Inflammatory macrophage treated with lipopolysaccharide for 4 hours (primary cell): ENCODE measurements around the gene SHFL.

Experiments used
- DNase-seq: peaks from one replicate; pipeline ENCODE4 v3.0.0-alpha.2; 2020

Gene SHFL

GRCh38 chr19:10085641-10086590 lies at the start of gene SHFL:
Gene SHFL, plus strand, starts transcription at chr19:10086317. Its CDS starts 111 bp downstream, at chr19:10086428.
- DNase-seq, result peak; percentile 83

GRCh38 chr19:10036601-10037071 lies 49.5 kb upstream of the SHFL start:
- DNase-seq, result no peak

DNA sequence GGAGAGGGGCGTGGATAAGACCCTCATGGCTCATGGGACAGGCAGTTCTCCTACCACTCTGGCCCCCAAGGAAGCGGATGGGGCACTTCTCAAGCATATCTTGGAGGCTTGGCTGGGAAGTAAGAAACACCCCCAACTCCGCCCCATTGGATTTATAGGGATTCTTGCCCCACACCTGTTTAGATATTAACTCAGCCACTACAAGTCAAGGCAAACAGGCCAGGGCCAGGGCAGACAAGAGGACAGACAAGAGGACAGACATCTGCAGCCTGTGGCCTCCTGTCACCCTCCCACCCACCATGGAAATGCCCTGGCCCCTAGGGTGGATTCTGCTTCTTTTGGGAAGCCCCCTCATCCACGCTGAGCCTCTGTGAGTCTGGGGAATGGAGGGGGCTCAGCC lies 48.8 kb upstream of the SHFL start:
- no peak for DNase-seq

DNA sequence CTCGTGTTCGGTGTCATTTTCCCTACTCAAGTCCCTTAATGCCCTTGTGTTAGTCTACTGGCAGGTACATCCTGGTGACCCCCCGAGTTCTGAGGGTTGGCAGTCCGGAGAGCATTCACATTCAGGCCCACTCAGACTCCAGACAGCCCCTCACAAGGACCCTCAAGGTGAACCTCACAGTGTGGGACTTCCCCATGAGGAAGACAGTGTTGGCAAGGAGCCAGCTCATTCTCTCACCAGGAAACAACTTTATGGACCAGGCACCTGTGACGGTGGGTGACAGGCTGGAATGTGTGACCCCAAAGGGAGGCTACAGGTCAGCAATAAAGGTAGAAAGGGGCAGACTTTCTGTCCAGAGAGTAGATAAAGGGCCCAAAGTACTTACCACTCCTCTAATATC lies 48.3 kb upstream of the SHFL start:
- DNase-seq, result no peak

- no peak for DNase-seq
Measured at GRCh38 chr19:10043286-10043927, 42.7 kb upstream of the SHFL start.

DNA sequence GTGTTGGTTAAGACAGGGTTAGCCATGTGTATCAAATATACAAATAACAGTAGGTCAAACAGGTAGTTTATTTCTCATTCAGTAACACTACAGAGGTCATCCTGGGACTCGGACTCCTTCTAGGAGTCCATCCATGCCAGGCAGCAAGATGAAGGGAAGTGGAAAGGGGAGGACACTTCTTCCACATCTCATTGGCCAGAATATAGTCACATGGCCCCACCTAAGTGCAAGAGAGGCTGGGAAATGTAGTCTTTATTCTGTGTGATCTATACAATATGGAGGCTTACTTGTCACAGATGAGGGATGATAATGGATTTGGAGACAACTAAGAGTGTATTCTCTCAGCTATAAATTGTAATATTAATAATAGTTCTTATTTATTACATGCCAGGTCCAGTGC lies 41.7 kb upstream of the SHFL start:
- peak; percentile 12 for DNase-seq

- DNase-seq, result no peak
Measured at GRCh38 chr19:10045371-10045770, 40.7 kb upstream of the SHFL start.

DNA sequence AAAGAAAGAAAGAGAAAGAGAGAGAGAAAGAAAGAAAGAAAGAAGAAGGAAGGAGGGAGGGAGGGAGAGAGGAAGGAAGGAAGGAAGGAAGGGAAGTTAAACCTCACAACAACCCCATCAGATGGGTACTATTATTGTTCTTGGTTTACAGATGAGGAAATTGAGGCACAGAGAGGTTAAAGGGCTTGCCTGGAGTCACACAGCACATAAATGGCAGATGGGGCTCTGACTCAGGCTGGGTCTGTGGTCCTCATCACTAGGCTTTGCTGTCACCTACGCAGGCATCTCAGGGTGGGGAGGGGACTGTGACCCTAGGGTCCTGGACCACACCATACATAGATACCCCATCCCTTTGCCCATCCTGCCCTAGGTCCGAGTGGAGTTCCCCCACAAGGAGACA lies 36.5 kb upstream of the SHFL start:
- DNase-seq, result no peak

GRCh38 chr19:10052602-10053360 lies 33.3 kb upstream of the SHFL start:
- no peak for DNase-seq

GRCh38 chr19:10061717-10062310 lies 24.3 kb upstream of the SHFL start:
- DNase-seq, result no peak

DNA sequence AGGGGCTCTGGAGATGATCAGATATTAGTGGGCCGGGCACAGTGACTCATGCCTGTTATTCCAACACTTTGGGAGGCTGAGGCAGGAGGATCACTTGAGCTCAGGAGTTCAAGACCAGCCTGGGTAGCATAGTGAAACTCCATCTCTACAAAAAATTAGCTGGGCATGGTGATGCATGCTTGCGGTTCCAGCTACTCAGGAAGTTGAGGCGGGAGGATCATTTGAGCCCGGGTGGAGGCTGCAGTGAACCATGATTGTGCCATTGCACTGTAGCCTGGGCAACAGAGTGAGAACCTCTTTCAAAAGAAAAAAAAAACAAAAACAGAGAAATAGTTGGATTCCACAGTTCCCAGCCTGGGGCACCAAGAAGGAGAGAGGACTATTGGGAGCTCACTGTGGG lies 17.9 kb upstream of the SHFL start:
- DNase-seq, result no peak

GRCh38 chr19:10069046-10069445 lies 17.1 kb upstream of the SHFL start:
- DNase-seq, result no peak

- DNase-seq, result no peak
Measured at GRCh38 chr19:10070730-10071446, 15.2 kb upstream of the SHFL start.

GRCh38 chr19:10074153-10074552 lies 12.0 kb upstream of the SHFL start:
- DNase-seq, result peak; percentile 31

DNA sequence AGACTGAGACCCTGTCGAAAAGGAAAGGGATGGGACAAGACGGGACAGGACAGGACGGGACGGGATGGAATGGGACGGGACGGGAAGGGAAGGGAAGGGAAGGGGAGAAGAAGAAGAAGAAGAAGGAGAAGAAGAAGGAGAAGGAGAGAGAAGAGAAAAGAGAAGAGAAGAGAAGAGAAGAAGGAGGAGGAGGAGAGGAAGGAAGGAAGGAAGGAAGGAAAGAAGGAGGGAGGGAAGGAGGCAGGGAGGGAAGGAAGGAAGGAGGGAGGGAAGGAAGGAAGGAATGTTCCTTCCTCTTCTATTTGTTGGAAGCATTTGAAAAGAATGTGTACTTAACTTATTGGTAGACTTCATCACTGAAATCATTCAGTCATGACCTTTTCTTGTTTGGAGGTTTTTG lies 9.6 kb upstream of the SHFL start:
- DNase-seq, result no peak

DNA sequence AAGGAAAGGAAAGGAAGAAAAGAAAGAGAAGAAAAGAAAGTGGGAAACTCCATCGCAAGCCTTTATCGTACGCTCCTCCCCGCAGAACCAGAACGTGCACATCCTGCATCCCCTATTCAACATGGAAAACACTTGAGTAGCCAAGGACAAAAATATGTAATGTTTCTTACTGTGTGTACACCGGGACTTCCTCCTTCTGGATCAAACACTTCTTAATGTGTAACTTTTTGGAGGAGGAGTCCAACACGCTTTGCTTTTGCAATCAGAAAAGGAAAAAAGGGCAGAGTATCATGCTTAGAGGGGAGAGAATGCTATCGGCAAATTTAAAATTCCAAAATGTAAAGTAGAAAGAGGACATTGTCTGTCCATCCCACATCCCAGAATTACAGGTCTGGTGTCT lies 7.8 kb upstream of the SHFL start:
- peak; percentile 27 for DNase-seq

- DNase-seq, result no peak
Measured at GRCh38 chr19:10079031-10079453, 7.1 kb upstream of the SHFL start.

DNA sequence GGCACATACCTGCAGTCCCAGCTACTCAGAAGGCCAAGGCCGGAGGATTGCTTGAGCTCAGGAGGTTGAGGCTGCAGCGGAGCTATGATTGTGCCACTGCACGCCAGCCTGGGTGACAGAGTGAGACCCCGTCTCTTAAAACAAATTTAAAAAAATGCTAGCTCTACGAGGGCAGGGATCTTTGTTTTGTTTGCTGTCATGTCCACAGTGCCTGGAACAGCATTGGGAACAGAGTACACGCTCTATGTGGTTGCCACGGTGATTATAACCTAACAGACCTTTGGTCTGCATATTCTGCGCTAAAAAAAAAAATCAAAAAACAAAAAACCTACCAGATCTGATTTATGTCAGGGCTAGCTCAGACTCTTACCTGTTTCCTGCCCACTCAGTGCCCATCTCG lies 2.2 kb upstream of the SHFL start:
- no peak for DNase-seq

GRCh38 chr19:10084803-10085202 lies 1.3 kb upstream of the SHFL start:
- no peak for DNase-seq

DNA sequence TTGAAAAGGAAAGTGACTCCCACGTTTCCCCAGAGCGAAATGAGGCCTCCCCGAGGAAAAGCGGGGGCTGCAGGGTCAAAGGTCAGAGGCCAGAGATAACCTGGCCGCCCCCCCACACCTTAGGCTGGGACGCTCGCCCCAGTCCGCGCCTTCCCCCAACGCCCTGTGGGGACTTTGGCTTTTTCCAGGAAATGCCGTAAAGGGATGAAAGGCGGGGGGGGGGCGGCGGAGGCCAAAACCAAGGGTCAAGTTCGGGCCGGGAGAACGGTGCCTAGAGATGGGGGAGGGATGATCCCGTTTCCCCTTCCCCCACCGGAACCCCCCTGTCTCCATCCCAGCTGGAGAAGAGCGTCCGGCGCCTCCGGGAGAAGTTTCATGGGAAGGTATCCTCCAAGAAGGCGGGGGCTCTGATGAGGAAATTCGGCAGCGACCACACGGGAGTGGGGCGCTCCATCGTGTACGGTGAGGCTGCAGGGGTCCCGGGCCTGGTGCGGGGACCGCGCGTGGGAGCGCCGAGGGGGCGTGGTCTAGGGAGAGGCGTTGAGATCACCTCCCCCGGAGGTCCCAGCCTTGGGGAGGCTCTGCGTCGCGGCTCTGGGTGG lies 575 bp downstream of the SHFL start:
- DNase-seq, result no peak

- DNase-seq, result no peak
Measured at GRCh38 chr19:10087296-10088061, 1.4 kb downstream of the SHFL start.
